ENCODE data around the gene RANBP17. TPM values are rescaled to one million over a fixed set of nuclear protein-coding genes. Genes with fewer than 3 reads are reported as not detected.

The RANBP17 gene
- total RNA-seq, 1 donor from 2014 or later = 6.8 TPM

GRCh38 chr5:171205375-171205774, 343.6 kb downstream of the RANBP17 start:
- TF ChIP-seq, protein P1, sequence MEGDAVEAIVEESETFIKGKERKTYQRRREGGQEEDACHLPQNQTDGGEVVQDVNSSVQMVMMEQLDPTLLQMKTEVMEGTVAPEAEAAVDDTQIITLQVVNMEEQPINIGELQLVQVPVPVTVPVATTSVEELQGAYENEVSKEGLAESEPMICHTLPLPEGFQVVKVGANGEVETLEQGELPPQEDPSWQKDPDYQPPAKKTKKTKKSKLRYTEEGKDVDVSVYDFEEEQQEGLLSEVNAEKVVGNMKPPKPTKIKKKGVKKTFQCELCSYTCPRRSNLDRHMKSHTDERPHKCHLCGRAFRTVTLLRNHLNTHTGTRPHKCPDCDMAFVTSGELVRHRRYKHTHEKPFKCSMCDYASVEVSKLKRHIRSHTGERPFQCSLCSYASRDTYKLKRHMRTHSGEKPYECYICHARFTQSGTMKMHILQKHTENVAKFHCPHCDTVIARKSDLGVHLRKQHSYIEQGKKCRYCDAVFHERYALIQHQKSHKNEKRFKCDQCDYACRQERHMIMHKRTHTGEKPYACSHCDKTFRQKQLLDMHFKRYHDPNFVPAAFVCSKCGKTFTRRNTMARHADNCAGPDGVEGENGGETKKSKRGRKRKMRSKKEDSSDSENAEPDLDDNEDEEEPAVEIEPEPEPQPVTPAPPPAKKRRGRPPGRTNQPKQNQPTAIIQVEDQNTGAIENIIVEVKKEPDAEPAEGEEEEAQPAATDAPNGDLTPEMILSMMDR (IDR thresholded peaks at IDR 0.05; ENCODE audit: insufficient read depth, low read length, severe bottlenecking) = no peak
- H3K4me3 ChIP-seq (ENCODE audit: low read depth, low read length) = no peak overlapping the region
- no peak for DNase-seq (ENCODE audit: low read depth)
- FAIRE-seq = peak; percentile 13
- H3K27me3 ChIP-seq (ENCODE audit: control insufficient read depth, insufficient read depth, low read length) = no peaks in the 10 kb centered on the region
- H3K36me3 ChIP-seq (ENCODE audit: control insufficient read depth, insufficient read depth, low read length) = no peaks in the 10 kb centered on the region

- H3K36me3 ChIP-seq (ENCODE audit: control insufficient read depth, insufficient read depth, low read length) = no peaks in the 10 kb centered on the region
- peak; percentile 47 for DNase-seq (ENCODE audit: low read depth)
- no peaks in the 10 kb centered on the region for H3K27me3 ChIP-seq (ENCODE audit: control insufficient read depth, insufficient read depth, low read length)
- no peak overlapping the region for H3K4me3 ChIP-seq (ENCODE audit: low read depth, low read length)
- TF ChIP-seq, protein P1 (IDR thresholded peaks at IDR 0.05; ENCODE audit: insufficient read depth, low read length, severe bottlenecking) = peak; percentile 43
- no peak for FAIRE-seq
Measured at GRCh38 chr5:171207256-171207847, 345.5 kb downstream of the RANBP17 start.

DNA sequence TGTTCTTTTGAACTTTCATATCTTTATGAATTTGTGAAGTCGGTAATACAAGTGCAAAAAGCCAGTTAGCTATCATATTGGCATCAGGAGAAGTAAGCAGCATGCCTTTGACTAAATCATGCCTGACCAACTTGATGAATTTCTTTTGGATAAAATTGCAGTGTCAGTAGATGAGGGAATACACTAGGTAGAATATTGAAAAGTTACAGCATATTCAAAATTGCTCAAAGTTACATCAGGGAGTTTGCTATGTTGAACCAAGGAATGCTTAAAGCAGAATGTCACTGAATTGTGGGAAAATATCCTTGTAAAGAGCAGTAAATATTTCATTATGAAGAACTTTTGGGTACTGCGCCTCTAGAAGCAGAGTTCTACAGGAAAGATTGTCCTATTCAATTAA, 360.1 kb downstream of the RANBP17 start:
- TF ChIP-seq, protein P1 (IDR thresholded peaks at IDR 0.05; ENCODE audit: insufficient read depth, low read length, severe bottlenecking) = no peak
- no peak for FAIRE-seq
- no peaks in the 10 kb centered on the region for H3K27me3 ChIP-seq (ENCODE audit: control insufficient read depth, insufficient read depth, low read length)

DNA sequence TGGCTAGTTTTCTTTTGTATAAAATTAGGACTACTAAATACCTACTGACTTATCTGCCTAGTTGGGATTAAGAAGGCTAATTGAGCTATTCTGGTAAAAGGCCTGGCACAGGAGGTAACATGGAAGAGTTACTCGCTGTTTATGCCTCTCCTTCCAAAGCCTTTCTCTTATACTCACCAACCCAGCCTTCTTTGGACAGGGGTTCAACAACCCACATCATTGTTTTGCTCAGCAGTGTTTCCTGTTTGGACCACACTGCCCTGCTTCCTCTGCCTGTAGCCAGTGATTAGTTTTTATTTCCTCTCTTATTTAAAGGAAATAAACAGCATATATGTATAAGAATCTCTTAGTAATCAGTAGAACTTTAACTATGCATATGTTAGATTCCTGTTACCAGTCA, 362.1 kb downstream of the RANBP17 start:
- TF ChIP-seq, protein P1 (IDR thresholded peaks at IDR 0.05; ENCODE audit: insufficient read depth, low read length, severe bottlenecking) = no peak
- FAIRE-seq = no peak
- Histone ChIP-seq H3K36me3 (ENCODE audit: control insufficient read depth, insufficient read depth, low read length) (no peaks in the 10 kb centered on the region), H3K4me3 (ENCODE audit: low read depth, low read length) (no peak overlapping the region), H3K27me3 (ENCODE audit: control insufficient read depth, insufficient read depth, low read length) (no peaks in the 10 kb centered on the region)
- DNase-seq (ENCODE audit: low read depth) = no peak

More for the DNA sequence above, 360.1 kb downstream of the RANBP17 start:
- H3K36me3 ChIP-seq (ENCODE audit: control insufficient read depth, insufficient read depth, low read length) = no peaks in the 10 kb centered on the region
- DNase-seq (ENCODE audit: low read depth) = no peak
- no peak overlapping the region for H3K4me3 ChIP-seq (ENCODE audit: low read depth, low read length)

DNA sequence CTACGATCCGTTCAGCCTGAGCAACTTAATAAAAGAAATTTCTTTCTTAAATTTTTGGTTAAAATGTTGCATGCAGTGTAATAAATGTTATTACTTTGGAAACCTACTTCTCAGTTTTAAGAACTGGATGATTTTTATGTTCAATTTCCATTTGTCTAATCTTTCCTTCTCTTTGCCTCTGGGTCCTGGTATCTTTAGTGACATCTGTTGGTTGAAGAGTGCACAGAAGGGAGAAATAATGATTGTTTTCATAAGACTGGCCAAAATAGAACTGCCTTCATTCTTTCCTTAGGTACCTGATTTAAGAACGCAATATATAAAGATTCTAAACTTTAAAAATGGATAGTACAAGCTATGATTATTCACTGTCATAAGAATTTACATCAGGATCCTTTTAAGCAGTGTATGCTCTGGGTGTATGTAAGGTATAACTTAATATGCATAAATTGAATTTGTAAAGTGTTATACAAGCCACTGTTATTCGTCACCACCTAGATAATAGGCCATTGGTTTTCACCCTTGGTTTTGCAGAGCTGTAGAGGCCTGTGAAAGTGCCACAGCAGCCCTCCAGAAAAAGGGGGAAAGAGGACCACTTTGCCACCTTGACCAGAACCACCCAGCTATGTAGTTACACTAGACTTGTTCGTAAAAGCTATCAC, 364.4 kb downstream of the RANBP17 start:
- TF ChIP-seq, protein P1 (IDR thresholded peaks at IDR 0.05; ENCODE audit: insufficient read depth, low read length, severe bottlenecking) = no peak
- H3K36me3 ChIP-seq (ENCODE audit: control insufficient read depth, insufficient read depth, low read length) = no peaks in the 10 kb centered on the region
- FAIRE-seq = no peak
- no peaks in the 10 kb centered on the region for H3K27me3 ChIP-seq (ENCODE audit: control insufficient read depth, insufficient read depth, low read length)
- no peak for DNase-seq (ENCODE audit: low read depth)
- H3K4me3 ChIP-seq (ENCODE audit: low read depth, low read length) = no peak overlapping the region
